Kidney epithelial cell (primary cell): ENCODE results near the gene PPP3CB. TPM values are rescaled to one million over a fixed set of nuclear protein-coding genes. Genes with fewer than 3 reads are reported as not detected.

Source experiments
- DNase-seq: peaks from one replicate; pipeline ENCODE4 v3.0.0-alpha.2; 2010; ENCODE audit warnings: low read depth
- H3K27me3 ChIP-seq: 2 replicates; pipeline ENCODE4 v1.6.0; 2011; ENCODE audit warnings: low read length; ENCODE audit not compliant: control insufficient read depth, insufficient read depth
- H3K36me3 ChIP-seq: 2 replicates; pipeline ENCODE4 v1.5.1; 2011; ENCODE audit warnings: low read length; ENCODE audit not compliant: control insufficient read depth, insufficient read depth
- H3K4me3 ChIP-seq: 2 replicates; pipeline ENCODE4 v1.5.1; 2011; ENCODE audit warnings: low read depth, mild to moderate bottlenecking, control low read depth, low read length
- CTCF ChIP-seq: IDR thresholded peaks from 2 replicates; pipeline ENCODE4 v1.5.1; 2011; ENCODE audit warnings: mild to moderate bottlenecking, moderate library complexity, low read length, control low read depth, inconsistent platforms; ENCODE audit not compliant: insufficient read depth, poor library complexity, severe bottlenecking
- total RNA-seq: library from RNA; depleted of rRNA; stranded (reverse); fragments of >200 nt; gene quantifications from 2 replicates; pipeline ENCODE4 v1.2.3, GENCODE V29; 2015

Gene PPP3CB
- total RNA-seq, 1 donor from 2014 or later, result 21.9 TPM

- Histone ChIP-seq H3K36me3 (no peaks in the 10 kb centered on the region), H3K27me3 (no peaks in the 10 kb centered on the region), H3K4me3 (no peak overlapping the region)
- no peak for DNase-seq
- TF ChIP-seq CTCF, result no peak
Observed at GRCh38 chr10:73459683-73460314, 36.0 kb downstream of the PPP3CB start.

GRCh38 chr10:73456187-73456890 is 39.5 kb downstream of the PPP3CB start:
- no peaks in the 10 kb centered on the region for H3K36me3 ChIP-seq
- no peak overlapping the region for H3K4me3 ChIP-seq
- no peak for DNase-seq
- no peak for TF ChIP-seq CTCF
- H3K27me3 ChIP-seq, result no peaks in the 10 kb centered on the region

GRCh38 chr10:73449113-73449512 is 46.7 kb downstream of the PPP3CB start:
- DNase-seq, result no peak
- no peak for TF ChIP-seq CTCF
- no peaks in the 10 kb centered on the region for H3K36me3 ChIP-seq
- no peaks in the 10 kb centered on the region for H3K27me3 ChIP-seq
- no peak overlapping the region for H3K4me3 ChIP-seq

GRCh38 chr10:73448384-73448783 is 47.4 kb downstream of the PPP3CB start:
- no peak for TF ChIP-seq CTCF
- no peak overlapping the region for H3K4me3 ChIP-seq
- no peaks in the 10 kb centered on the region for H3K27me3 ChIP-seq
- H3K36me3 ChIP-seq, result no peaks in the 10 kb centered on the region
- DNase-seq, result no peak

- H3K4me3 ChIP-seq, result no peak overlapping the region
Observed at GRCh38 chr10:73446926-73447325, 48.9 kb downstream of the PPP3CB start.

More at GRCh38 chr10:73446926-73447325, 48.9 kb downstream of the PPP3CB start:
- no peaks in the 10 kb centered on the region for H3K27me3 ChIP-seq
- no peaks in the 10 kb centered on the region for H3K36me3 ChIP-seq
- no peak for DNase-seq
- no peak for TF ChIP-seq CTCF
